ENCODE measurements around the gene OLFM3.

The OLFM3 gene

GRCh38 chr1:101996825-101997465 is at the start of gene OLFM3:
Gene OLFM3, minus strand, starts transcription at chr1:101996926.
- peak; percentile 74 for DNase-seq (ENCODE audit: low read depth, low spot score)

- no peak for DNase-seq (ENCODE audit: low read depth, low spot score)
Observed at GRCh38 chr1:102045752-102046151, 49.0 kb upstream of the OLFM3 start.

GRCh38 chr1:102032534-102032933 is 35.8 kb upstream of the OLFM3 start:
- DNase-seq (ENCODE audit: low read depth, low spot score) = no peak

- DNase-seq (ENCODE audit: low read depth, low spot score) = no peak
Observed at GRCh38 chr1:102019530-102019929, 22.8 kb upstream of the OLFM3 start.

- DNase-seq (ENCODE audit: low read depth, low spot score) = no peak
Observed at GRCh38 chr1:102015728-102016127, 19.0 kb upstream of the OLFM3 start.

- no peak for DNase-seq (ENCODE audit: low read depth, low spot score)
Observed at GRCh38 chr1:102002057-102002456, 5.3 kb upstream of the OLFM3 start.

- no peak for DNase-seq (ENCODE audit: low read depth, low spot score)
Observed at GRCh38 chr1:101995984-101996745, 561 bp downstream of the OLFM3 start.

- no peak for DNase-seq (ENCODE audit: low read depth, low spot score)
Observed at GRCh38 chr1:101993710-101994109, 3.0 kb downstream of the OLFM3 start.

GRCh38 chr1:101992821-101993575 is 3.7 kb downstream of the OLFM3 start:
- DNase-seq (ENCODE audit: low read depth, low spot score) = no peak

- DNase-seq (ENCODE audit: low read depth, low spot score) = no peak
Observed at GRCh38 chr1:101980974-101981373, 15.8 kb downstream of the OLFM3 start.

GRCh38 chr1:101977266-101977665 is 19.5 kb downstream of the OLFM3 start:
- DNase-seq (ENCODE audit: low read depth, low spot score) = no peak

- DNase-seq (ENCODE audit: low read depth, low spot score) = no peak
Observed at GRCh38 chr1:101976161-101976560, 20.6 kb downstream of the OLFM3 start.

- no peak for DNase-seq (ENCODE audit: low read depth, low spot score)
Observed at GRCh38 chr1:101975371-101975770, 21.4 kb downstream of the OLFM3 start.

GRCh38 chr1:101974599-101975274 is 22.0 kb downstream of the OLFM3 start:
- DNase-seq (ENCODE audit: low read depth, low spot score) = no peak

- no peak for DNase-seq (ENCODE audit: low read depth, low spot score)
Observed at GRCh38 chr1:101971304-101971703, 25.4 kb downstream of the OLFM3 start.

GRCh38 chr1:101967871-101968270 is 28.9 kb downstream of the OLFM3 start:
- DNase-seq (ENCODE audit: low read depth, low spot score) = no peak

GRCh38 chr1:101965341-101965740 is 31.4 kb downstream of the OLFM3 start:
- DNase-seq (ENCODE audit: low read depth, low spot score) = no peak

- peak; percentile 6 for DNase-seq (ENCODE audit: low read depth, low spot score)
Observed at GRCh38 chr1:101964708-101965107, 32.0 kb downstream of the OLFM3 start.

GRCh38 chr1:101960142-101960541 is 36.6 kb downstream of the OLFM3 start:
- no peak for DNase-seq (ENCODE audit: low read depth, low spot score)

- DNase-seq (ENCODE audit: low read depth, low spot score) = no peak
Observed at GRCh38 chr1:101959456-101959855, 37.3 kb downstream of the OLFM3 start.

GRCh38 chr1:101957771-101958170 is 39.0 kb downstream of the OLFM3 start:
- DNase-seq (ENCODE audit: low read depth, low spot score) = no peak

GRCh38 chr1:101953623-101954022 is 43.1 kb downstream of the OLFM3 start:
- DNase-seq (ENCODE audit: low read depth, low spot score) = no peak
